K562 (cell line): ENCODE measurements around the gene CHIC1. TPM values are rescaled to one million over a fixed set of nuclear protein-coding genes. Genes with fewer than 3 reads are reported as not detected.
A peak's percentile ranks its signal among the peaks of the same experiment; 100 is the strongest.

ENCODE experiments used
- CCAR2 ChIP-seq: fragments of 200-400 bp; formaldehyde crosslinking; IDR thresholded peaks from 2 replicates; pipeline ENCODE4 v1.6.1; 2017; ENCODE audit warnings: mild to moderate bottlenecking, low read depth, low read length
- CEBPB ChIP-seq: fragments of 450-650 bp; IDR thresholded peaks from 2 replicates; pipeline ENCODE4 v1.6.1; 2016; ENCODE audit warnings: missing genetic modification characterization, missing compliant biosample characterization
- CHCHD3 ChIP-seq: fragments of 250-450 bp; sonication (Bioruptor Pico); IDR thresholded peaks from 2 replicates; pipeline ENCODE4 v2.1.2; 2022; ENCODE audit warnings: mild to moderate bottlenecking
- CHD1 ChIP-seq: fragments of 200-600 bp; sonication (generic); IDR thresholded peaks from one replicate; pipeline ENCODE4 v1.6.1; 2012; ENCODE audit warnings: mild to moderate bottlenecking, moderate library complexity, low read length, inconsistent platforms
- CREM ChIP-seq: IDR thresholded peaks from 2 replicates; pipeline ENCODE4 v1.6.1; 2014; ENCODE audit warnings: antibody characterized with exemption, low read depth
- CTBP1 ChIP-seq: fragments of 450-650 bp; IDR thresholded peaks from 2 replicates; pipeline ENCODE4 v1.6.1; 2016; ENCODE audit warnings: borderline replicate concordance
- CTCFL ChIP-seq: IDR thresholded peaks from 2 replicates; pipeline ENCODE4 v1.6.1; 2011; ENCODE audit warnings: borderline replicate concordance, low read depth, mild to moderate bottlenecking, moderate library complexity, low read length; ENCODE audit not compliant: insufficient read depth, poor library complexity, severe bottlenecking
- EP400 ChIP-seq: fragments of 450-650 bp; IDR thresholded peaks from 2 replicates; pipeline ENCODE4 v1.6.1; 2017; ENCODE audit warnings: antibody characterized with exemption, mild to moderate bottlenecking, moderate library complexity
- ESRRA ChIP-seq: fragments of 450-650 bp; IDR thresholded peaks from 2 replicates; pipeline ENCODE4 v1.6.1; 2014; ENCODE audit warnings: low read depth, mild to moderate bottlenecking, moderate library complexity, borderline replicate concordance
- FOXP1 ChIP-seq: sonication (generic); formaldehyde crosslinking; IDR thresholded peaks from 2 replicates; pipeline ENCODE4 v1.8.0; 2022; ENCODE audit warnings: mild to moderate bottlenecking, missing genetic modification reagents
- GATA2 ChIP-seq: sonication (generic); formaldehyde crosslinking; IDR thresholded peaks from 2 replicates; pipeline ENCODE4 v1.4.0; 2020; ENCODE audit warnings: mild to moderate bottlenecking, missing genetic modification reagents
- HNRNPLL ChIP-seq: fragments of 200-400 bp; formaldehyde crosslinking; IDR thresholded peaks from 2 replicates; pipeline ENCODE4 v1.6.1; 2017; ENCODE audit warnings: low read length, low read depth, mild to moderate bottlenecking; ENCODE audit not compliant: poor library complexity, severe bottlenecking
- HSF4 ChIP-seq: fragments of 250-450 bp; sonication (Bioruptor Pico); IDR thresholded peaks from 2 replicates; pipeline ENCODE4 v2.1.2; 2022; ENCODE audit warnings: mild to moderate bottlenecking, moderate library complexity, borderline replicate concordance
- LCOR ChIP-seq: sonication (generic); formaldehyde crosslinking; IDR thresholded peaks from 2 replicates; pipeline ENCODE4 v1.8.0; 2022; ENCODE audit warnings: mild to moderate bottlenecking, missing genetic modification reagents
- MAX ChIP-seq: sonication (generic); formaldehyde crosslinking; IDR thresholded peaks from 2 replicates; pipeline ENCODE4 v1.9.0; 2022; ENCODE audit warnings: mild to moderate bottlenecking, missing genetic modification reagents
- MCM7 ChIP-seq, 2 experiments: fragments of 450-650 bp; IDR thresholded peaks; 2 replicates each; pipeline ENCODE4 v1.6.1; 2016 to 2018
- NCOA2 ChIP-seq, 2 experiments: fragments of 450-650 bp; IDR thresholded peaks; 2 replicates each; pipeline ENCODE4 v1.6.1; 2018; ENCODE audit warnings: mild to moderate bottlenecking in 2 of 2, moderate library complexity in 1 of 2; ENCODE audit not compliant: partially characterized antibody in 2 of 2
- NR2C1 ChIP-seq, 2 experiments: fragments of 450-650 bp; IDR thresholded peaks; 2 replicates each; pipeline ENCODE4 v1.6.1; 2017; ENCODE audit warnings: mild to moderate bottlenecking in 2 of 2, antibody characterized with exemption in 1 of 2, inconsistent platforms in 1 of 2, missing compliant biosample characterization in 1 of 2, missing genetic modification characterization in 1 of 2
- POLR2G ChIP-seq: fragments of 200-400 bp; formaldehyde crosslinking; IDR thresholded peaks from 2 replicates; pipeline ENCODE4 v1.6.1; 2017; ENCODE audit warnings: low read depth, mild to moderate bottlenecking, antibody characterized with exemption, low read length, moderate library complexity
- TAF7 ChIP-seq: fragments of 450-650 bp; IDR thresholded peaks from 2 replicates; pipeline ENCODE4 v1.6.1; 2016; ENCODE audit warnings: missing genetic modification characterization, missing compliant biosample characterization
- TARDBP ChIP-seq: fragments of 450-650 bp; IDR thresholded peaks from 2 replicates; pipeline ENCODE4 v1.6.1; 2016
- TFAM ChIP-seq: fragments of 250-450 bp; sonication (Bioruptor Pico); conservative IDR thresholded peaks from 2 replicates; pipeline ENCODE4 v1.5.0; 2021; ENCODE audit warnings: mild to moderate bottlenecking, moderate library complexity
- ZFP1 ChIP-seq: fragments of 450-650 bp; formaldehyde crosslinking; IDR thresholded peaks from 2 replicates; pipeline ENCODE4 v1.4.0; 2020; ENCODE audit warnings: mild to moderate bottlenecking, mixed read lengths
- ZFP91 ChIP-seq: sonication (generic); formaldehyde crosslinking; IDR thresholded peaks from 2 replicates; pipeline ENCODE4 v1.8.0; 2022; ENCODE audit warnings: mild to moderate bottlenecking, missing genetic modification reagents
- ZNF551 ChIP-seq: fragments of 250-450 bp; sonication (Bioruptor Pico); IDR thresholded peaks from 2 replicates; pipeline ENCODE4 v1.5.0; 2021; ENCODE audit warnings: mild to moderate bottlenecking, moderate library complexity
- ZNF589 ChIP-seq: fragments of 200-800 bp; sonication (Bioruptor generic); IDR thresholded peaks from 2 replicates; pipeline ENCODE4 v1.6.1; 2016; ENCODE audit warnings: low read depth, missing genetic modification characterization, missing compliant biosample characterization
- ZNF75A ChIP-seq: fragments of 450-650 bp; formaldehyde crosslinking; IDR thresholded peaks from 2 replicates; pipeline ENCODE4 v1.4.0; 2020; ENCODE audit warnings: mild to moderate bottlenecking
- polyA plus RNA-seq, 8 experiments: library from polyadenylated mRNA; depleted of rRNA in 4 of 8; stranded (reverse) in 5 of 8; unstranded in 3 of 8; fragments of >200 nt; fragmentation: Nextera tagmentation in 2 of 8; fragmentation: Illumina TruSeq in 1 of 8; extraction: Ambion mirVana in 2 of 8; extraction: Trizol in 1 of 8; gene quantifications; 2 replicates each; pipeline versions ENCODE4 v1.2.1 to v1.2.3, GENCODE V29; 2011 to 2014; ENCODE audit warnings: inconsistent platforms in 1 of 8, missing spikeins in 1 of 8
- total RNA-seq, 7 experiments: library from RNA; depleted of rRNA in 6 of 7; stranded (reverse); fragments of >200 nt in 6 of 7; fragmentation: Illumina TruSeq in 2 of 7; extraction: Trizol in 2 of 7; gene quantifications; 2 replicates each; pipeline versions ENCODE4 v1.2.1 to v1.2.3, GENCODE V29; 2011 to 2021; ENCODE audit warnings: low replicate concordance in 1 of 7

The CHIC1 gene
- total and polyA plus RNA-seq, 9 of the 15 experiments (the other 6 are each of a cell fraction or from before 2014, with no cell fraction given), result 0.10 to 1.5 (median 1.1) TPM

- TF ChIP-seq MCM7 (IDR thresholded peaks at IDR 0.05), result no peak
- TF ChIP-seq CTBP1, result peak; percentile 58; the same call in 1 of the 2 replicates
- TF ChIP-seq NR2C1 (IDR thresholded peaks at IDR 0.05), result no peak
- TF ChIP-seq NR2C1 (tag; IDR thresholded peaks at IDR 0.05), result no peak
- TF ChIP-seq CHD1, result no peak
- no peak for TF ChIP-seq HSF4 (CRISPR knock-in tag)
- no peak for TF ChIP-seq NCOA2 (IDR thresholded peaks at IDR 0.05; ENCODE audit: partially characterized antibody in 2 of 2)
- TF ChIP-seq ZFP1, result no peak
- TF ChIP-seq CTCFL, result no peak
- peak; percentile 37; the same call in 1 of the 2 replicates for TF ChIP-seq TAF7 (tag)
- no peak for TF ChIP-seq LCOR
- TF ChIP-seq TFAM (CRISPR knock-in tag), result no peak
- TF ChIP-seq POLR2G, result peak; percentile 68
- no peak for TF ChIP-seq TARDBP
- TF ChIP-seq ESRRA, result no peak
- no peak for TF ChIP-seq ZNF75A (CRISPR knock-in tag)
- TF ChIP-seq GATA2 (CRISPR knock-in tag), result no peak
- TF ChIP-seq ZNF589 (CRISPR knock-in tag), result no peak
- TF ChIP-seq CEBPB, result no peak
- no peak for TF ChIP-seq ZNF551 (CRISPR knock-in tag)
- TF ChIP-seq CREM, result no peak
- no peak for TF ChIP-seq ZFP91 (CRISPR knock-in tag)
- TF ChIP-seq FOXP1 (CRISPR knock-in tag), result no peak
- no peak for TF ChIP-seq CHCHD3 (CRISPR knock-in tag)
- TF ChIP-seq MAX (CRISPR knock-in tag), result no peak
- peak; percentile 45 for TF ChIP-seq EP400
- no peak for TF ChIP-seq CCAR2
- no peak for TF ChIP-seq HNRNPLL
Observed at GRCh38 chrX:73562984-73563737, at the start of gene CHIC1 (continued).
